Tibial artery (tissue), 4 donors: ENCODE measurements around the gene HS1BP3.

Source experiments
- DNase-seq, 2 donors: peaks; one replicate each; pipeline ENCODE4 v3.0.0-alpha.2; 2019
- H3K27ac ChIP-seq, 2 donors: fragments of 200-600 bp; sonication (generic) in 1 of 2; 1 replicate in 1 of 2; 2 replicates in 1 of 2; pipeline ENCODE4 v1.5.1; 2018 to 2019; ENCODE audit warnings: mild to moderate bottlenecking in 1 of 2
- H3K27me3 ChIP-seq, 2 donors: fragments of 200-600 bp; sonication (generic) in 1 of 2; one replicate each; pipeline versions ENCODE4 v1.5.1 to v1.6.0; 2016 to 2019
- H3K36me3 ChIP-seq, 3 donors: fragments of 200-600 bp; sonication (generic) in 2 of 3; one replicate each; pipeline ENCODE4 v1.5.1; 2016 to 2019; ENCODE audit warnings: mild to moderate bottlenecking in 2 of 3
- H3K4me1 ChIP-seq, 4 donors: fragments of 200-600 bp; sonication (generic) in 2 of 4; 1 replicate in 3 of 4; 2 replicates in 1 of 4; pipeline ENCODE4 v1.5.1; 2016 to 2019
- H3K4me3 ChIP-seq, 2 donors: fragments of 200-600 bp; sonication (generic) in 1 of 2; 1 replicate in 1 of 2; 2 replicates in 1 of 2; pipeline ENCODE4 v1.5.1; 2018 to 2019; ENCODE audit warnings: mild to moderate bottlenecking in 2 of 2
- H3K9me3 ChIP-seq, 3 donors: fragments of 200-600 bp; sonication (generic) in 1 of 3; one replicate each; pipeline ENCODE4 v1.5.1; 2016 to 2019
- intact Hi-C: fragments of 100-400 bp; cut with DNase I; formaldehyde crosslinking; loops from one replicate; pipeline ENCODE4 v1.15.0; 2023; ENCODE audit warnings: low total_unique reads
- TF ChIP-seq, protein P1 (sequence below), 2 experiments: fragments of 200-600 bp in 1 of 2; fragments of 450-650 bp in 1 of 2; IDR thresholded peaks; one replicate each; pipeline ENCODE4 v1.5.1; 2017 to 2019; ENCODE audit warnings: antibody characterized with exemption in 2 of 2, mild to moderate bottlenecking in 1 of 2, moderate library complexity in 1 of 2

HS1BP3 gene

DNA sequence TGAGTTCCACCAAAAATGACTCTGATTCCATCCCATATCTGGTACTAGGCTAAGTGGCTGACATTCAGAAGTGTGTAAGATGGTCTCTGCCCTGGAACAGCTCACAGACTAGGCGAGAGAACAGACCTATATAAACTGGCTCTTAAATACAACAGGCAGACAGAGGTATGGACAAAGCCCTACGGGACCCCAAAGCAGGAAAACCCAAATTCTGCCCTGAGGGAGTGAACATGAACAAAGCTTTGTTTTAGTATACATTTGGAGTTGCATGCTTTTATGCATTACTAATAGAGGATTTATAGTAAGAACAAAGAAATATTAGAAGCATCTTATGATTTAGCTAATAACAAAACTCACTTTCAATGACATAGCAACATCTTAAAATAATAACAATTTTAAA lies 41.2 kb upstream of the HS1BP3 start:
- intact Hi-C loops: no loop called here
- H3K27ac ChIP-seq: no peak overlapping the region
- no peaks in the 10 kb centered on the region for H3K27me3 ChIP-seq
- H3K9me3 ChIP-seq: no peaks in the 10 kb centered on the region
- TF ChIP-seq, protein P1, sequence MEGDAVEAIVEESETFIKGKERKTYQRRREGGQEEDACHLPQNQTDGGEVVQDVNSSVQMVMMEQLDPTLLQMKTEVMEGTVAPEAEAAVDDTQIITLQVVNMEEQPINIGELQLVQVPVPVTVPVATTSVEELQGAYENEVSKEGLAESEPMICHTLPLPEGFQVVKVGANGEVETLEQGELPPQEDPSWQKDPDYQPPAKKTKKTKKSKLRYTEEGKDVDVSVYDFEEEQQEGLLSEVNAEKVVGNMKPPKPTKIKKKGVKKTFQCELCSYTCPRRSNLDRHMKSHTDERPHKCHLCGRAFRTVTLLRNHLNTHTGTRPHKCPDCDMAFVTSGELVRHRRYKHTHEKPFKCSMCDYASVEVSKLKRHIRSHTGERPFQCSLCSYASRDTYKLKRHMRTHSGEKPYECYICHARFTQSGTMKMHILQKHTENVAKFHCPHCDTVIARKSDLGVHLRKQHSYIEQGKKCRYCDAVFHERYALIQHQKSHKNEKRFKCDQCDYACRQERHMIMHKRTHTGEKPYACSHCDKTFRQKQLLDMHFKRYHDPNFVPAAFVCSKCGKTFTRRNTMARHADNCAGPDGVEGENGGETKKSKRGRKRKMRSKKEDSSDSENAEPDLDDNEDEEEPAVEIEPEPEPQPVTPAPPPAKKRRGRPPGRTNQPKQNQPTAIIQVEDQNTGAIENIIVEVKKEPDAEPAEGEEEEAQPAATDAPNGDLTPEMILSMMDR (IDR thresholded peaks at IDR 0.05): no peak
- no peak overlapping the region for H3K4me3 ChIP-seq
- peaks cover 0 to 22% (median 4%) of the 10 kb centered on the region in 3 donors for H3K36me3 ChIP-seq
- no peak for DNase-seq
- peaks cover 0 to 13% (median 0%) of the 10 kb centered on the region in 4 donors for H3K4me1 ChIP-seq

DNA sequence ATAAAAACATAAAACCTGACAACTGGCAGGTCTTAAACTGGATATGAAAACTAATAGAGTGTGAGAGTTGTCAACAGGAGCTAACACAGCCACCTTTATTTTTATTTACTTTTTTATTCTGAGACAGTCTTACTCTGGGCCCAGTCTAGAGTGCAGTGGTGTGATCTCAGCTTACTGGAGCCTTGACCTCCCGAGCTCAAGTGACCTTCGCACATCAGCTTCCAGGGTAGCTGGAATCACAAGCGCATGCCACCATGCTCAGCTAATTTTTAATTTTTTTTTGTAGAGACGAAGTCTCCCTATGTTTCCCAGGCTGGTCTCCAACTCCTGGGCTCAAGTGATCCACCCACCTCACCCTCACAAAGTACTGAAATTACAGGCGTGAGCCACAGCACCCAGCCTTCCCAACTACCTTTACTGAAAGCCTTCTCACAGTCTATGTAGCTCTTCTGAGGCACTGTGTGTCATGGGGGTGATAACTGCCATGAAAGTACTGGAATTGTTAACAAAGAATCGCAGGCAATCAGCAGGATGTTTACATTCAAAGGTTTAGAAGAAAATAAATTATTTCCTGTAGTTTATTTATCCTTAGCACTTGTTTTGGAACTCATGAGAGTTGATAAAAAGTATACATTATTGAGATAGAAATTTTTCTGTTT lies 40.3 kb upstream of the HS1BP3 start:
- H3K27ac ChIP-seq: no peak overlapping the region
- H3K36me3 ChIP-seq: peaks cover 5 to 30% (median 9%) of the 10 kb centered on the region in 3 donors
- no peaks in the 10 kb centered on the region for H3K27me3 ChIP-seq
- no peak for DNase-seq
- peaks cover 0 to 11% (median 0%) of the 10 kb centered on the region in 4 donors for H3K4me1 ChIP-seq
- TF ChIP-seq, protein P1 (IDR thresholded peaks at IDR 0.05): no peak
- intact Hi-C loops: no loop called here
- H3K4me3 ChIP-seq: no peak overlapping the region
- no peaks in the 10 kb centered on the region for H3K9me3 ChIP-seq

DNA sequence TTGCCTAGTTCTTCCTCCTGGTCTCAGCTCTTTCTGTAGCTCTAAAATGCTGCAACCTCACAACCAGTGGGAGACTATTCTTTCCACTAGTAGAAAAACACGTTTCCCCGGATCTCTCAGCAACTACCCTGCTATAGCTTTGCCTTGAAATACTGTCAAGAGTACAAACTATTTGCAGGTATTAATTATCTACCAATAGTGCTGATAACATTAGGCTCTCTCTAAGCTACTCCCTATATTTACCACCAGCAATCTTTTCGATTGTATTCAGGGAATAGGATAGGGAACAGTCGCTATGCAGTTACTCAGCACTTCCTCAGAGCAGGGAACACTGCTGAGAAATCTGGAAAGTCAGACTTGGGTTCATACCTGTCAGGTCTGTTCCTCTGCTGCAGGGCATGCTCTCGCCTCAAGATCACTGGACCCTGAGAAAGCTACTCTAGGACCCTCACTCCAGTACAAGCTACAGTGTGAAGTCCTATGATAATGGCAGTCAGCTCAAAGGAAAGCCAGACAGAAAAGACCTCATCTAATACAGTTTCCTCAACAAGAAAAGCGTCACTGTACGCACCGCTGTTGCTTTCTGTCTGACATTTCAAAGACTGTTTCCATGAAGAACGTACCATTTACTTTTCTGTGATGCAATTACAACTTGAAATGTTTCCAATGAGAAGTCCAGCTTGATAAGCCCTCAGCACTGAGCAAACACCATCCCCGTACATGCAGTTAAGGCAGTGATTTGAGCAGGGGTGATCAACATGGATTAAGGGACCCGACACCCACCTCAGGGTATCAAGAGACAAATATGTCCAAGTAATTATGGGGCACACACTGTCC lies 38.7 kb upstream of the HS1BP3 start:
- DNase-seq: no peak
- intact Hi-C loops: no loop called here
- H3K4me1 ChIP-seq: no peaks in the 10 kb centered on the region
- TF ChIP-seq, protein P1 (IDR thresholded peaks at IDR 0.05): no peak
- no peak overlapping the region for H3K27ac ChIP-seq
- H3K36me3 ChIP-seq: peaks cover 9 to 38% (median 15%) of the 10 kb centered on the region in 3 donors
- H3K9me3 ChIP-seq: no peaks in the 10 kb centered on the region
- H3K4me3 ChIP-seq: no peak overlapping the region
- no peaks in the 10 kb centered on the region for H3K27me3 ChIP-seq

DNA sequence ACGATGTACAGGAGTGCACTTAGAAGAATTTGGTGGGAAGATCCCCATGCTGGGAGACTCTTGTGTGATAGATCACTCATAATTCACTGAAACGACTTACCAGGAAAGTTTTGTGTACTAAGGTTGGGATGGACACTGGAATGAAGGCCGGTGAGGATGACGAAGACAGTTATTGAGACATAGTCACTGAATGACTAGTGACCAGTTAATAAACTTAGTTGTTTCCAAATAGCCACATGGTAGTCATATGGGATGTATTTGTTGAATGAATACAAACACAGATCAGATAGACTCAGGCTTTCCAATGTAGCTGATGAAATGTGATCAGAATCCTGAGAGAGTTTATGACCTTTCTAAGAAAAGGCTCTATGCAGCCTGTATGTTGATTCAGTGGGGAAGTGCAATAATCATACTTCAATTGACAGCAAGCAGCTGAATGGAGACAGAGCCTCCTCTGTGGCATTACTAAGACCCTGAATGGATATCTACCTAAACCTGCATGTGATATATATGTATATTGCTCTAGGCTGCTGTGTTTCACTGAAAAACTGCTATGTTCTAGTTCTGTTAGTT lies 36.4 kb upstream of the HS1BP3 start:
- no peak overlapping the region for H3K4me3 ChIP-seq
- no peak overlapping the region for H3K27ac ChIP-seq
- DNase-seq: no peak
- H3K36me3 ChIP-seq: peaks cover 5 to 34% (median 15%) of the 10 kb centered on the region in 3 donors
- intact Hi-C loops: no loop called here
- no peaks in the 10 kb centered on the region for H3K9me3 ChIP-seq
- TF ChIP-seq, protein P1 (IDR thresholded peaks at IDR 0.05): no peak
- H3K27me3 ChIP-seq: no peaks in the 10 kb centered on the region
- H3K4me1 ChIP-seq: peaks cover 0 to 2% (median 0%) of the 10 kb centered on the region in 4 donors

DNA sequence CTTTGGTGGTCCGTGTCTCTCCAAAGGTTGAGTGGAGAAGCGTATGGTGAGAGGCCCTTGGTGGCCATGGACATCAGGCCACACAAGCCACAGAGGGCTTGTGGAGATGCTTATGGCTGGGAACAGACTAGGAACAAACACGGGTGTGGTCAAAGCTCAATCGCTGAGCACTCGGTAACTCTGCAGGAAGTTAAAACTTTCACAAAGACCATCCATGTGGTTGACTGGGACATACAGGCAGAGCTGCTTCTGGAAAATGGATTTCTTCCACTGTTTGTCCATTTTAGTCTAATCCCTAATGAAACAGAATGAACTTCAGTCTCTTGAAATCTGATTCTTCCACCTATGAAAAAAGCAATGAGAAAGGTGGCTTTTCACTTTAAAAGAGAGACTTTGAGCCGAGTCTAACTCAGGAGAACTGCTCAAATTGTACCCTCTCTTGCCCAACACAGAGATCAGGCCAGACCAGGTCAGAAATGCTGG lies 33.7 kb upstream of the HS1BP3 start:
- intact Hi-C loops: no loop called here

More for the DNA sequence above, 33.7 kb upstream of the HS1BP3 start:
- no peaks in the 10 kb centered on the region for H3K9me3 ChIP-seq
- TF ChIP-seq, protein P1 (IDR thresholded peaks at IDR 0.05): no peak
- peaks cover 5 to 45% (median 15%) of the 10 kb centered on the region in 3 donors for H3K36me3 ChIP-seq
- peaks cover 0 to 10% (median 0%) of the 10 kb centered on the region in 4 donors for H3K4me1 ChIP-seq
- H3K27me3 ChIP-seq: no peaks in the 10 kb centered on the region
- DNase-seq: no peak
- H3K4me3 ChIP-seq: no peak overlapping the region
- no peak overlapping the region for H3K27ac ChIP-seq
